H9 (cell line): ENCODE measurements around the gene CARHSP1. TPM values are rescaled to one million over a fixed set of nuclear protein-coding genes. Genes with fewer than 3 reads are reported as not detected.

ENCODE experiments used
- DNase-seq: peaks from one replicate; pipeline ENCODE4 v3.0.0-alpha.2; 2017
- H2AFZ ChIP-seq: one replicate; pipeline ENCODE4 v1.6.1; 2013; ENCODE audit warnings: mild to moderate bottlenecking, low read length, control low read depth, moderate library complexity
- H2AK5ac ChIP-seq: 2 replicates; pipeline ENCODE4 v1.6.1; 2013; ENCODE audit warnings: low read length, control low read depth, mixed read lengths; ENCODE audit not compliant: insufficient read length
- H2BK120ac ChIP-seq: one replicate; pipeline ENCODE4 v1.6.1; 2013; ENCODE audit warnings: low read depth, mild to moderate bottlenecking, low read length, control low read depth, inconsistent platforms; ENCODE audit not compliant: poor library complexity, severe bottlenecking
- H2BK12ac ChIP-seq: 2 replicates; pipeline ENCODE4 v1.6.1; 2013; ENCODE audit warnings: low read length, control low read depth, mixed read lengths, low read depth; ENCODE audit not compliant: insufficient read length
- H2BK15ac ChIP-seq: 2 replicates; pipeline ENCODE4 v1.6.1; 2013; ENCODE audit warnings: low read depth, low read length, control low read depth
- H2BK20ac ChIP-seq: one replicate; pipeline ENCODE4 v1.6.1; 2013; ENCODE audit warnings: low read depth, mild to moderate bottlenecking, low read length, control low read depth, inconsistent platforms; ENCODE audit not compliant: poor library complexity, severe bottlenecking
- H2BK5ac ChIP-seq: 2 replicates; pipeline ENCODE4 v1.6.1; 2013; ENCODE audit warnings: low read length, control low read depth, mixed read lengths; ENCODE audit not compliant: insufficient read length
- H3K14ac ChIP-seq: 2 replicates; pipeline ENCODE4 v1.6.1; 2013; ENCODE audit warnings: low read length, control low read depth; ENCODE audit not compliant: insufficient read depth
- H3K18ac ChIP-seq: 2 replicates; pipeline ENCODE4 v1.6.1; 2013; ENCODE audit warnings: low read depth, mild to moderate bottlenecking, mixed read lengths, low read length, control low read depth; ENCODE audit not compliant: insufficient read length
- H3K23ac ChIP-seq: 2 replicates; pipeline ENCODE4 v1.6.1; 2013; ENCODE audit warnings: low read length, control low read depth, mixed read lengths, low read depth; ENCODE audit not compliant: insufficient read length
- H3K23me2 ChIP-seq: 2 replicates; pipeline ENCODE4 v1.6.1; 2013; ENCODE audit warnings: low read depth, mild to moderate bottlenecking, mixed read lengths, low read length, control low read depth; ENCODE audit not compliant: insufficient read length, poor library complexity, severe bottlenecking
- H3K27ac ChIP-seq: 2 replicates; pipeline ENCODE4 v1.5.1; 2013; ENCODE audit warnings: low read length, control low read depth, mixed read lengths, low read depth; ENCODE audit not compliant: insufficient read length
- H3K27me3 ChIP-seq: 2 replicates; pipeline ENCODE4 v1.6.1; 2013; ENCODE audit warnings: low read length, control low read depth, inconsistent platforms; ENCODE audit not compliant: insufficient read depth
- H3K4ac ChIP-seq: 2 replicates; pipeline ENCODE4 v1.6.1; 2013; ENCODE audit warnings: low read depth, mild to moderate bottlenecking, control low read depth, inconsistent platforms, low read length, moderate library complexity
- H3K4me1 ChIP-seq: 2 replicates; pipeline ENCODE4 v1.6.1; 2013; ENCODE audit warnings: low read length, control low read depth, inconsistent platforms; ENCODE audit not compliant: insufficient read depth
- H3K4me2 ChIP-seq: 2 replicates; pipeline ENCODE4 v1.6.1; 2013; ENCODE audit warnings: low read length, control low read depth, mixed read lengths; ENCODE audit not compliant: insufficient read length, insufficient read depth
- H3K56ac ChIP-seq: 2 replicates; pipeline ENCODE4 v1.6.1; 2013; ENCODE audit warnings: low read depth, mild to moderate bottlenecking, mixed read lengths, low read length, control low read depth; ENCODE audit not compliant: insufficient read length
- H3K79me1 ChIP-seq: 2 replicates; pipeline ENCODE4 v1.6.1; 2013; ENCODE audit warnings: low read depth, mild to moderate bottlenecking, moderate library complexity, low read length, control low read depth, inconsistent platforms; ENCODE audit not compliant: insufficient read depth, poor library complexity, severe bottlenecking
- H3K79me2 ChIP-seq: 2 replicates; pipeline ENCODE4 v1.6.1; 2013; ENCODE audit warnings: low read length, control low read depth, inconsistent platforms; ENCODE audit not compliant: insufficient read depth
- H3K9ac ChIP-seq: 2 replicates; pipeline ENCODE4 v1.6.1; 2013; ENCODE audit warnings: low read length, control low read depth, mixed read lengths; ENCODE audit not compliant: insufficient read length; ENCODE audit errors: extremely low read depth
- H3K9me3 ChIP-seq: one replicate; pipeline ENCODE4 v1.6.1; 2013; ENCODE audit warnings: low read depth, low read length, inconsistent platforms; ENCODE audit not compliant: control insufficient read depth
- H3T11ph ChIP-seq: one replicate; pipeline ENCODE4 v1.6.1; 2013; ENCODE audit warnings: mild to moderate bottlenecking, low read length, control low read depth, inconsistent platforms
- H4K20me1 ChIP-seq: one replicate; pipeline ENCODE4 v1.6.1; 2013; ENCODE audit not compliant: control insufficient read depth, insufficient read length, insufficient read depth
- H4K5ac ChIP-seq: 2 replicates; pipeline ENCODE4 v1.6.1; 2013; ENCODE audit warnings: low read depth, mild to moderate bottlenecking, mixed read lengths, low read length, control low read depth; ENCODE audit not compliant: insufficient read length
- H4K8ac ChIP-seq: replicated peaks from 2 replicates; pipeline ENCODE4 v1.6.1; 2013; ENCODE audit warnings: low read length, control low read depth, mixed read lengths, low read depth; ENCODE audit not compliant: insufficient read length
- H4K91ac ChIP-seq: 2 replicates; pipeline ENCODE4 v1.6.1; 2013; ENCODE audit warnings: low read depth, mild to moderate bottlenecking, moderate library complexity, mixed read lengths, low read length, control low read depth; ENCODE audit not compliant: insufficient read length
- H3K27ac Mint-ChIP-seq, 3 experiments: 2 replicates in 2 of 3; 3 replicates in 1 of 3; pipeline ENCODE4 v1.8.0; 2020 to 2021; ENCODE audit warnings: mixed read lengths in 3 of 3, mild to moderate bottlenecking in 1 of 3, moderate library complexity in 1 of 3
- H3K27me3 Mint-ChIP-seq: 2 replicates; pipeline ENCODE4 v1.8.0; 2021; ENCODE audit warnings: low read depth, mild to moderate bottlenecking, moderate library complexity, mixed read lengths
- H3K36me3 Mint-ChIP-seq, 3 experiments: 2 replicates in 2 of 3; 3 replicates in 1 of 3; pipeline ENCODE4 v1.8.0; 2020 to 2021; ENCODE audit warnings: low read depth in 3 of 3, mixed read lengths in 3 of 3; ENCODE audit not compliant: insufficient read depth in 1 of 3
- H3K4me1 Mint-ChIP-seq, 2 experiments: 2 replicates each; pipeline ENCODE4 v1.8.0; 2020; ENCODE audit warnings: mixed read lengths in 2 of 2
- H3K4me3 Mint-ChIP-seq, 2 experiments: 2 replicates in 1 of 2; 3 replicates in 1 of 2; pipeline ENCODE4 v1.8.0; 2020 to 2021; ENCODE audit warnings: mild to moderate bottlenecking in 2 of 2, mixed read lengths in 2 of 2, moderate library complexity in 1 of 2
- H3K9me3 Mint-ChIP-seq, 2 experiments: 2 replicates in 1 of 2; 3 replicates in 1 of 2; pipeline ENCODE4 v1.8.0; 2020; ENCODE audit warnings: mild to moderate bottlenecking in 2 of 2, mixed read lengths in 2 of 2, moderate library complexity in 1 of 2
- WGBS: extraction: QIAGEN DNeasy Blood & Tissue Kit; methylation state at CpG from one replicate; pipeline ENCODE4 v1.1.7; 2013; ENCODE audit warnings: missing lambda C conversion rate, low lambda C conversion rate, mixed read lengths; ENCODE audit not compliant: insufficient read length; ENCODE audit errors: extremely low coverage; 5-methylcytosine and 5-hydroxymethylcytosine counted together
- total RNA-seq: library from RNA; stranded (reverse); gene quantifications from 2 replicates; pipeline ENCODE4 v1.2.1, GENCODE V29; 2021
- TF ChIP-seq, protein P1 (sequence below): fragments of 200-600 bp; sonication (generic); conservative IDR thresholded peaks from 3 replicates; pipeline ENCODE4 v1.8.0; 2021; ENCODE audit warnings: antibody characterized with exemption, mild to moderate bottlenecking

Gene CARHSP1
- total RNA-seq, 1 experiment from 2014 or later = 194 TPM

DNA sequence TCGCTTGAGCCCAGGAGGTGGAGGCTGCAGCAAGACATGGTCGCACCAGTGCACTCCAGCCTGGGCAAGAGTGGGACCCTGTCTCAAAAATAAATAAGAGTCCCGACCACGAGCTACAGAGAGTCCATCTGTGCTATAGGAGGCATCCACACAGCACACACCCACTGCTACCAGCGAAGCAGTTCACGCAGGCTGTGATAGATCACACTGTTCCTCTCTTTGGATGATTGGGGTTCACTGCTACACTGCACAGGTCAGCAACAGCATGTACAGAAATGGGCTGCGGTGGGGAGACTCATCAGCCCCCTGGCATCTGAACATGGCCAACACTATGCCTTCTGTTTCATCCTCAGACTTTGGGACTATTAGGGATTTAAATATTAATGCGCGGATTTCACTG lies 37.4 kb downstream of the CARHSP1 start:
- no CpG with 5 or more reads among the region's 9 CpGs for WGBS
- Histone ChIP-seq H2BK20ac (no peak overlapping the region), H4K20me1 (no peaks in the 10 kb centered on the region), H3K23me2 (no peaks in the 10 kb centered on the region), H3K79me2 (no peaks in the 10 kb centered on the region), H3T11ph (no peak overlapping the region), H2BK5ac (no peak overlapping the region), H3K14ac (peak overlapping the region; percentile 15; the same call in 1 of the 2 replicates), H3K23ac (no peak overlapping the region), H3K27ac (peak overlapping the region; percentile 88), H3K56ac (no peak overlapping the region), H4K8ac (no peak overlapping the region), H3K4me2 (peak overlapping the region; percentile 23), H3K9me3 (no peaks in the 10 kb centered on the region), H3K4ac (no peak overlapping the region), H2BK12ac (no peak overlapping the region), H3K79me1 (no peaks in the 10 kb centered on the region), H2AFZ (no peak overlapping the region), H4K5ac (no peak overlapping the region), H2AK5ac (no peak overlapping the region), H3K9ac (peak overlapping the region; percentile 18), H3K27me3 (no peaks in the 10 kb centered on the region), H2BK120ac (no peak overlapping the region), H2BK15ac (no peak overlapping the region), H3K4me1 (peaks cover 17% of the 10 kb centered on the region), H3K18ac (peak overlapping the region; percentile 44), H4K91ac (no peak overlapping the region)
- Mint-ChIP-seq H3K36me3 (peaks cover 19 to 44% (median 32%) of the 10 kb centered on the region in 3 experiments), H3K4me3 (peak overlapping the region; percentile 46 to 67; a peak in 4 of 5 replicates), H3K27me3 (no peaks in the 10 kb centered on the region), H3K9me3 (no peaks in the 10 kb centered on the region), H3K4me1 (peaks cover 57 to 59% of the 10 kb centered on the region in 2 experiments), H3K27ac (peak overlapping the region; percentile 99 to 100 (median 99))
- no peak for DNase-seq
- TF ChIP-seq, protein P1, sequence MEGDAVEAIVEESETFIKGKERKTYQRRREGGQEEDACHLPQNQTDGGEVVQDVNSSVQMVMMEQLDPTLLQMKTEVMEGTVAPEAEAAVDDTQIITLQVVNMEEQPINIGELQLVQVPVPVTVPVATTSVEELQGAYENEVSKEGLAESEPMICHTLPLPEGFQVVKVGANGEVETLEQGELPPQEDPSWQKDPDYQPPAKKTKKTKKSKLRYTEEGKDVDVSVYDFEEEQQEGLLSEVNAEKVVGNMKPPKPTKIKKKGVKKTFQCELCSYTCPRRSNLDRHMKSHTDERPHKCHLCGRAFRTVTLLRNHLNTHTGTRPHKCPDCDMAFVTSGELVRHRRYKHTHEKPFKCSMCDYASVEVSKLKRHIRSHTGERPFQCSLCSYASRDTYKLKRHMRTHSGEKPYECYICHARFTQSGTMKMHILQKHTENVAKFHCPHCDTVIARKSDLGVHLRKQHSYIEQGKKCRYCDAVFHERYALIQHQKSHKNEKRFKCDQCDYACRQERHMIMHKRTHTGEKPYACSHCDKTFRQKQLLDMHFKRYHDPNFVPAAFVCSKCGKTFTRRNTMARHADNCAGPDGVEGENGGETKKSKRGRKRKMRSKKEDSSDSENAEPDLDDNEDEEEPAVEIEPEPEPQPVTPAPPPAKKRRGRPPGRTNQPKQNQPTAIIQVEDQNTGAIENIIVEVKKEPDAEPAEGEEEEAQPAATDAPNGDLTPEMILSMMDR = no peak
